T-helper 2 cell treated with Interferon-gamma antibody and Interleukin-4, amounts not matched to agents 5 μg/mL and 100 μg/mL, for 36 hours (primary cell): Measurements from ENCODE around the gene KRT6C.

Experiments used
- DNase-seq: peaks from one replicate; pipeline ENCODE4 v3.0.0; 2021; ENCODE audit warnings: low spot score
- H3K27ac Mint-ChIP-seq: one replicate; pipeline ENCODE4 v1.8.0; 2021; ENCODE audit warnings: mild to moderate bottlenecking, mixed read lengths
- H3K27me3 Mint-ChIP-seq: one replicate; pipeline ENCODE4 v1.8.0; 2021; ENCODE audit warnings: low read depth, mixed read lengths
- H3K36me3 Mint-ChIP-seq: one replicate; pipeline ENCODE4 v1.8.0; 2021; ENCODE audit warnings: low read depth, mixed read lengths
- H3K4me1 Mint-ChIP-seq: one replicate; pipeline ENCODE4 v1.8.0; 2021; ENCODE audit warnings: low read depth, mixed read lengths
- H3K4me3 Mint-ChIP-seq: one replicate; pipeline ENCODE4 v1.8.0; 2022; ENCODE audit warnings: mild to moderate bottlenecking, moderate library complexity, mixed read lengths
- H3K9me3 Mint-ChIP-seq: one replicate; pipeline ENCODE4 v1.8.0; 2021; ENCODE audit warnings: mixed read lengths

KRT6C gene

DNA sequence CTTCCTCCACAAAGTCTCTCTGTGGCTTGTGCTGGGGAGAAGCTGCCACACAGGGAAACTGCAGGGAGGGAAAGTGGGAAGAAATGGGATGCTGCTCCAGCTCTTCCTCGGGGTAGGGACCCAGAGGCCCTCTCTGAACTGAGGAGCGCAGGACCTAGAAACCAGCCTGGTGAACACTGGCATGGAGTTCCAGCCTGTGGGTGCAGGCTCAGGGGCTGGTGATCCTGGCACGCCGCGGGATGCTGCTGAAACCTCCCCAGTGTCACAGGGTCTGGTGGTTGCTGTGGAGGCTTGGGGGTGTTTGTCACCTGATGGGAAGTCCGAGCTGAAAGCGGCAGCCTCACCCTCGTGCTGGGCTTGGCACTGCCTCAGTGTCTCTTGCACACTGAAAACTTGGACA lies 34.2 kb downstream of the KRT6C start:
- no peak overlapping the region for H3K27ac Mint-ChIP-seq
- no peak overlapping the region for H3K4me3 Mint-ChIP-seq
- no peak for DNase-seq
- H3K36me3 Mint-ChIP-seq, result no peaks in the 10 kb centered on the region
- H3K27me3 Mint-ChIP-seq, result peaks cover 9% of the 10 kb centered on the region
- H3K9me3 Mint-ChIP-seq, result no peaks in the 10 kb centered on the region
- H3K4me1 Mint-ChIP-seq, result no peaks in the 10 kb centered on the region

DNA sequence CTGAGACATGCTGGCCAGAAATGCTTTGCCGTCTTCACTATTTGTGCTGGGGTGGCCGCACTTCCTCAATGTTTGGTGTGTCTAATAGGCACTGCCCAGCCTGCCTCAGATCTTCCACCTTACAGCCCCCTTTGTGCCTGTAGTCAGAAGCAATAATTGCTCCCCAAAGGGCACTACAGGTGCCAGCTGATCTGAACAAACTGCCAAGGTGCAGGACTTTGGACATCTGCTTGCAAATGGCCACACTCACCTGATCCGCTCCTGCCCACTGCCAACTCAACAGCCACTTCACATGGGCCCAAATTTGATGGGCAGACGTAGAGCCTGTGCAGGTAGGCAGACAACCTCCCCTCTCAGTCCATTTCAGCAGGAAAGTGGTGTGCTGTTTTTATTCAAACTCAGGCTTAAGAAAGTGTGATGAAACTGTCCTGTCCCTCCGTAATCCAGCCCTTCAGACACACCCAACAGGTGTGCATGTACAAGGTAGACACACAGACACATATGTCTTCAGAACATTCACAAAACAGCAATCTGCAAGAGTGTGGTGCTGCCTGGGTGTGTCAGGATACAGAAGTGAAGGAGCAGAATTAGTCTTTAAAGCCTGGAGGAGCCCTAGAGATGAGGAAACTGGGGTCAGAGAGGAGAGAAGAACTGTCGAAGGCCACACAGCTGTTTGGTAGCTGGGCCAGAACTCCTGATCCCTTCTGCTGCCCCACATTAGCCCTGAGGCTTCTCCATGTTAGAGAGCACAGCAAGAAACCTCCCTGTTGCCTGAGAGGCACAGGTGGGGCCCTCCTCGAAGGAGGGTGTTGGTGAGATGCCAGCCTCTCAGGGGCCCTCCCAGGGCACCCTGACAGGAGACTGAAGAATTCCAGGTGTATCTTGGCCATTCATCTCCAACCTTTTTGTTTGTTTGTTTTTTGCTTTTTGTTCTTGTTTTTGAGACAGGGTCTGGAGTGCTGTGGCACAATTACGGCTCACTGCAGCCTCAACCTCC lies 35.0 kb downstream of the KRT6C start:
- H3K36me3 Mint-ChIP-seq, result no peaks in the 10 kb centered on the region
- DNase-seq, result no peak
- no peak overlapping the region for H3K27ac Mint-ChIP-seq
- H3K27me3 Mint-ChIP-seq, result peaks cover 9% of the 10 kb centered on the region
- no peaks in the 10 kb centered on the region for H3K4me1 Mint-ChIP-seq
- no peak overlapping the region for H3K4me3 Mint-ChIP-seq
- no peaks in the 10 kb centered on the region for H3K9me3 Mint-ChIP-seq

DNA sequence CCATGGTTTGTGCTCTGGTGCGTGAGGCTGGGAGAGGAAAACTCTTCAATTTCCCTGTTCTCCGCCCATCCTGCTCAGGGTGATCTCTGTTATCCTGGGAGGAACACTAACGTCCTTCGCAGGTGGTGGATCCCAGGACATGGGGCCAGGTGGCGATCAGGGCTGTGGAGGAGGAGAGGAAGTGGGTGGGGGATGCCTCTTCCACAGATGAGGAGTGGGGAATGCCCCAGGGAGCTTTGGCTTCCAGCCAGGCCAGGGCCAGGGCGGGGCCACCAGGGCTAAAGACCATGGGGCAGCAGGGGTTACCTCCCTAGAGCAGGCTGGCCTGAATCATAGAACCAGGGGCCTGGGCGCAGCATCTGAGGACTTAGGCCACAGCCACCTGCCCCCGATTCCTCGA lies 36.1 kb downstream of the KRT6C start:
- H3K4me1 Mint-ChIP-seq, result no peaks in the 10 kb centered on the region
- no peak overlapping the region for H3K4me3 Mint-ChIP-seq
- no peaks in the 10 kb centered on the region for H3K9me3 Mint-ChIP-seq
- no peak overlapping the region for H3K27ac Mint-ChIP-seq
- H3K36me3 Mint-ChIP-seq, result no peaks in the 10 kb centered on the region
- DNase-seq, result no peak
- peaks cover 7% of the 10 kb centered on the region for H3K27me3 Mint-ChIP-seq

DNA sequence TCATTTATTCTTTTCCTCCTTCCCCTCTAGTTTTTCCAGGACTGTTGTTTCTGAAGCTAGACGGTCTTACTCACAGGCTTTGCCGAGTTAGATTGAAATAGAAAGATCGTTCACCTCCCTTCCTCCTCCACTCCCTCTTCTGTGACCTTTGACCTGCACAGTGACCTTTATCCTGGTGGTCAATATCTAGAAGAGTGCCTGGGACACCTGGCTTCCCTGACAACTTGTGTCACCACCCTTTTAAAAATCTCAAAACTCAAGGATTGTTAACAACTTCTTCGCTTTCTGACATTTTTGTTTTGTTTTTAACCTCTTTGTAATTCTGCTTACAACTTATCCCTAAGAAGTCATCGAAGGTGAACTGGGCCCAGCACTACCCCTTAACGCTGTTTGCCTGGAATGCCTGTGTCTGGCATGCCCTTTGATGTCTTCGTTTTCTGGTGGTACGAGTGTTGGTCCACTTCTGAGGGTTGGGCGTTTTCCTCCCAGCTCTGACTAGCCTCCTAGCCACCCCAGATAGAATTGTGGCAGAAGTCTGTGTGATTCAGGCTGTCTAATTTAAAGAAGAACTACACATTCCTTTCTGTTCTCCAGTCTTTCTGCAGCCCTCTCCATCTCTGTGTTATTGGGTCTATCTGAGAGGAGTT lies 36.7 kb downstream of the KRT6C start:
- Mint-ChIP-seq H3K4me3 (no peak overlapping the region), H3K4me1 (no peaks in the 10 kb centered on the region), H3K9me3 (no peaks in the 10 kb centered on the region), H3K27ac (no peak overlapping the region), H3K27me3 (peaks cover 3% of the 10 kb centered on the region), H3K36me3 (no peaks in the 10 kb centered on the region)
- no peak for DNase-seq

DNA sequence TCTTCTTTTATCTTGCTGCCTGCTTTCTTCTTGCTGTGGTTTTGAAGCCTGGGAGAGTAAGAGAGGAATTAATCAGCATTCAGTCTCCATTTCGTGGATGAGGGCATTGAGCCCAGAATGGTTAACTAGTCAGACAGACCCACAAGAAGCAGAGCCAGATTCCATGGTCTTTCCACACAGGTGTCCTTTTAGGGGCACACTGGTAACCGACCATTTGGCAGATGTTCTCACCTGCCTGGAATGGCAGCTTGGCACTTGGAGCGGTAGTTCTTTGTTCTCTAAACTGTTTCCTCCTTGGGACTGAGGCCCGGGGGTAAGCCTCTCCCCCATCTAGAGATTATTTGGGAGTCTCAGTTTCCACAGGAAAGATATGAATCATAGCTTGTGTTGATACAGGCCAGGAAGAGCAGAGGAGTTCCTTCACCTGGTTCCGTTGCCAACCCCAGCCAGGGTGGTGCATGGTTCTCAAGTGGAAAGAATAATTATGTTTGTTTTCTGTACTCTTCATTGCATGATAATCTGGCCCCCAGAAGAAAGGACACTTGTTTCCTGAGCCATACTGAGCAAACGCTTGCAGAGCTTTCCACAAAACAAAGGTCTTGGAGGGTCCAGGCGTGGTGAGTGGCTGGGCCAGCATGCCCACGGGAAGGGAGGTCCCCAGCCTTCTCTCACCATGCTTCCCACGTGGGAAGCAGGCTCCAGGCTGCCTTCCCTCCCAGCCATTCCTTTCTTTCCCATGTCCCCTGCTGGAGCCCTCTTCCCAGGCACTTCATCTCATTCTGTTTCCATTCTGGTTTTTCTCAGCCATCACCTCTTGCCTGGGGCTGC lies 37.4 kb downstream of the KRT6C start:
- no peaks in the 10 kb centered on the region for H3K4me1 Mint-ChIP-seq
- no peak for DNase-seq
- H3K36me3 Mint-ChIP-seq, result no peaks in the 10 kb centered on the region
- peaks cover 1% of the 10 kb centered on the region for H3K27me3 Mint-ChIP-seq
- H3K9me3 Mint-ChIP-seq, result no peaks in the 10 kb centered on the region
- H3K27ac Mint-ChIP-seq, result no peak overlapping the region
- H3K4me3 Mint-ChIP-seq, result no peak overlapping the region

DNA sequence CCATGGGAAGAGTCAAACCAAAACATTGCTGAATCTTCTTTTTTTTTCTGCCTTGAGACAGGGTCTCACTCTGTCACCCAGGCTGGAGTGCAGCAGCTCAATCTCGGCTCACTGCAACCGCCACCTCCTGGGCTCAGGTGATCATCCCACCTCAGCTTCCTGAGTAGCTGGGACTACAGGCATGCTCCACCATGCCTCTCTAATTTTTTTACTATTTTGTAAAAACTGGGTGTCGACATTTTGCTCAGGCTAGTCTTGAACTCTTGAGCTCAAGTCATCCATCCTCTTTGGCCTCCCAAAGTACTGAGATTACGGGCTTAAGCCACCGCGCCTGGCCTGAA lies 38.0 kb downstream of the KRT6C start:
- H3K4me3 Mint-ChIP-seq, result no peak overlapping the region
- no peak for DNase-seq
- H3K36me3 Mint-ChIP-seq, result no peaks in the 10 kb centered on the region
- H3K27me3 Mint-ChIP-seq, result no peaks in the 10 kb centered on the region
- H3K9me3 Mint-ChIP-seq, result no peaks in the 10 kb centered on the region
- H3K4me1 Mint-ChIP-seq, result no peaks in the 10 kb centered on the region
- no peak overlapping the region for H3K27ac Mint-ChIP-seq

DNA sequence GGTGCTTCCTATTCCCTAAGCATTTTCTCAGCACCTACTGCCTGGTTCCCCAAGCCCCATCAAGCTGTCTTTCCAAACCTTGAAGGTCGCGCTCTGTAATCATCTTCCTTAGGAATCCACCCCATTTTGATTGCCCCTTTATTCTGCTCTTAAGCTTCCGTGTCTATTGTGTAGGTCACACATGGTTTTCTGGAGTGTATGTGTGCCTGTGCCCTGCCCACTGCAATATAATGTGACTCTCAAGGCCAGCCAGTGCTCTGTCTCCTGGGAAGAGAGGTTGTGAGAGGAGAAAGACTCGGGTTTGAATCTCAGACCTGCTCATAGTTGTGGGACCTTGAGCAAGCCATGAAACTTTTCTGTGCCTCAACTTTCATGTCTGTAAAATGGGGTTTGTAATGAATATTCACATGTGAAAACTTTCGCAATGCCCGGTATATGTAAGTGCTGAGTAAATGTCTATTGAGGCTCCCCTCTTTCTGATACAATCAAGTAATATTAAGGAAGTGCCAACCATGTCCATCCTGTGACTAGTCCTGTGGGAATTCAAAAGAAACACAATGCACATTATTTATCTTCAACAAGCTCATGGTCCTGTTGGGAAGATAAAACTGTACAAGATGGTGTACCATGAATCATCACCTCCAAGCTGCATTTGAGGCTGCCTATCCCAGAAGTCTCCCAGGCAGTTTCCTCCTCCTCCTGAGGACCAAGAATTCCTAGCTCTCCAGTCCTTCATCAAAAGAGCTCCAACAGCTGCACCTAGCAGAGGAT lies 38.7 kb downstream of the KRT6C start:
- no peaks in the 10 kb centered on the region for H3K36me3 Mint-ChIP-seq
- no peak overlapping the region for H3K27ac Mint-ChIP-seq
- H3K4me1 Mint-ChIP-seq, result no peaks in the 10 kb centered on the region
- no peak for DNase-seq
- H3K4me3 Mint-ChIP-seq, result no peak overlapping the region
- H3K9me3 Mint-ChIP-seq, result no peaks in the 10 kb centered on the region
- no peaks in the 10 kb centered on the region for H3K27me3 Mint-ChIP-seq

DNA sequence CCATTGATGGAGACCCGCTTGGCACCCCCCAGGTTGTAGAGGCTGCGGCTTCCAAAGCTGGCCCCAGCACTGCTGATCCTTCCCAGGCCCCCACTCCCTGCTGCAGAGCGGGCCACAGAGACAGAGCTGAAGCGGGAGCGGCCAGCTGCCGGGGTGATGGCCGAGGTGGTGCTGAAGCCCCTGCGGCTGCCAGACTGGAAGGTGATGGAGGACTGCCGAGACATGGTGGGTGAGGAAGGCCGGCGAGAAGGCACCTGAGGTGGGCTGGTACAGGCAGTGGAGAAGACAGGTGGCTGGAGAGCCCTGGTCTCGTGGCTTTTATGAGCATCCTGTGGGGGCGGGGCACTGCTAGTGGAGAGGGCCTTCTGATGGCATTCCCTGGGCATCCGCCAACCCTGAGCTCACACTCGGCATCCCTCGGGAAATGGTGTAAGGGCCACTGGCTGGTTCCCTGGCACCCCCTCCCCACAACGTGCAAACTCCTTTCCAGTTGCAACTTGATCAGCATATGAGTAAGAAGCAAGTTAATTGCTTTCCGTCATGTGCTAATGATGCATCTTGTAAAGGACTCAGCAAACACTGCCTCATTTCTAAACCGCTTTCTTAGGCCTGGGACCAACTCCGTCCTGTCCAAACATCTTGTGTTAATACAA lies 39.4 kb downstream of the KRT6C start, which contains the start of gene KRT75:
TSS of gene KRT75 (minus strand) at position 291 of the 653 bp plus-strand sequence. CDS start at position 224, 67 bp downstream.
- no peak within 1 kb of the TSS for H3K4me3 Mint-ChIP-seq
- H3K4me1 Mint-ChIP-seq, result no peaks in the 10 kb centered on the region
- no peaks in the 10 kb centered on the region for H3K9me3 Mint-ChIP-seq
- no peaks in the 10 kb centered on the region for H3K36me3 Mint-ChIP-seq
- no peaks in the 10 kb centered on the region for H3K27me3 Mint-ChIP-seq
- no peak for DNase-seq
- H3K27ac Mint-ChIP-seq, result no peak within 1 kb of the TSS

DNA sequence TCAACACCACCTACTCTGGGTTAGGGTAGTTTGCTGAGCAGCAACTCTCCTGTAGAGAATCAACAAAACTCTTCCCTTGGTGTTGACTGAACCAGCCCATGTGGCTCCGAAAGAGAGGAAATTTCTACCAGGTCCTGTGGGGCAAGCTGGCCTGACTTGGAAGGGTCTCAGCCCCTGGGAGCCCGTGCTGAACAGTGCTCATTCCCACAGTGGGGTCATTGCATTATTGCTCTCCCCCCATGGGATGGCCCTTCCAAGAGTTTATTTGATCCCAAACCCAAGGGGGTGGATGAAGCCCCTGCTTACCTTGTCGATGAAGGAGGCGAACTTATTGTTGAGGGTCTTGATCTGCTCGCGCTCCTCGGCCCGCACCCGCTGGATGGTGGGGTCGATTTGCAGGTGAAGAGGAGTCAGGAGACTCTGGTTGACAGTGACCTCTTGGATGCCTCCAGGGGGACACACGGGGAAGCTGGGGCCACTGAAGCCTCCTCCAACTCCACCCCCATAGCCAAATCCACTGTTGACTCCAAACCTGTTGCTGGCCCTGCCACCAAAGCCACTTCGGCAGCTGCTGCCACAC lies 40.0 kb downstream of the KRT6C start:
- H3K27ac Mint-ChIP-seq, result no peak overlapping the region
- H3K4me1 Mint-ChIP-seq, result no peaks in the 10 kb centered on the region
- no peaks in the 10 kb centered on the region for H3K9me3 Mint-ChIP-seq
- H3K27me3 Mint-ChIP-seq, result peaks cover 5% of the 10 kb centered on the region
- no peaks in the 10 kb centered on the region for H3K36me3 Mint-ChIP-seq
- no peak overlapping the region for H3K4me3 Mint-ChIP-seq
- DNase-seq, result no peak

DNA sequence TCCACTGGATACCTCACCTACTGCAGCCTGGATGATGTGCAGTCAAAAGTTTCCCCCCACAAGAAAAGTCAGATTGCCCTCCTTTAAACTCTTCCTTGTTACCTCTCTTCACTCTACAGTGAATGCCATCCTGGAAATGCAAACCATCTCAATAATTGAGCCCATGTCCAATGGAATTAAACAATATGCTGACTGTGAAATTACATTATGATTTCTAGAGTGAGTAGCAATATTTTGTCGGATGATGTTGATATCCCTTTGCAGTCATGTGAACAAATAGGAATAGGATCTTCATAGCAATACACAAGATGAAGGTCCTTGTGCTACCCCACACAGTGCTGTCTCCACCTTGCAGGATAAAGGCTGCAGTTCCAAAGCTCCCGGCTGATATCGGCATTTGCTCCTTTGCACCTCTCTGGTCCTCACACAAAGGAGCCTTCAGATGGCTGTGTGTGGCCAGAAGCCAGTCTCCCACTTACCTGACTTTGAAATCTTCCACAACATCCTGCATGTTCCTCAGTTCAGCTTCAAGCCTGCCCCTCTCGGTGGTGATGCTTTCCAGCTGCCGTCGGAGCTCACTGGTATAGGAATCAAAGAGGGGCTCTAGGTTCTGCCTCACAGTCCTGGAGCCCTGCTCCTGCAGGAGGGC lies 40.9 kb downstream of the KRT6C start:
- DNase-seq, result no peak
- no peaks in the 10 kb centered on the region for H3K4me1 Mint-ChIP-seq
- H3K27me3 Mint-ChIP-seq, result peaks cover 7% of the 10 kb centered on the region
- no peak overlapping the region for H3K4me3 Mint-ChIP-seq
- H3K36me3 Mint-ChIP-seq, result no peaks in the 10 kb centered on the region
- no peak overlapping the region for H3K27ac Mint-ChIP-seq
- no peaks in the 10 kb centered on the region for H3K9me3 Mint-ChIP-seq

DNA sequence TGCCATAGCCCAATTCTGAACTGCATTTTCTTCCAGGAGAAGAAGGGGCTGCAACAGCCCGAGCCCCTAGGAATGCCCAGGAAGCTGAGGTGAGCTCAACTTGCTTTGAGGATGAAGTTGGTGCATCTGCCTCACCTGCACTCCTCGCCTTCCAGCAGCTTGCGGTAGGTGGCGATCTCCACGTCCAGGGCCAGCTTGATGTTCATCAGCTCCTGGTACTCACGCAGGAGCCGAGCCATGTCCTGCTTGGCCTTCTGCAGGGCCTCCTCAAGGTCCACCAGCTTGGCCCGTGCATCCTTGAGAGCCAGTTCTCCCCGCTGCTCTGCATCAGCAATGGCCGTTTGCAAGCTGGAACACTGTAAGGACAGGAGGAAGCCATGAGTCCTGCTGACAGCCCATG lies 45.5 kb downstream of the KRT6C start:
- Mint-ChIP-seq H3K27ac (no peak overlapping the region), H3K4me1 (no peaks in the 10 kb centered on the region), H3K4me3 (no peak overlapping the region), H3K36me3 (no peaks in the 10 kb centered on the region), H3K9me3 (no peaks in the 10 kb centered on the region), H3K27me3 (peaks cover 7% of the 10 kb centered on the region)
- DNase-seq, result no peak

DNA sequence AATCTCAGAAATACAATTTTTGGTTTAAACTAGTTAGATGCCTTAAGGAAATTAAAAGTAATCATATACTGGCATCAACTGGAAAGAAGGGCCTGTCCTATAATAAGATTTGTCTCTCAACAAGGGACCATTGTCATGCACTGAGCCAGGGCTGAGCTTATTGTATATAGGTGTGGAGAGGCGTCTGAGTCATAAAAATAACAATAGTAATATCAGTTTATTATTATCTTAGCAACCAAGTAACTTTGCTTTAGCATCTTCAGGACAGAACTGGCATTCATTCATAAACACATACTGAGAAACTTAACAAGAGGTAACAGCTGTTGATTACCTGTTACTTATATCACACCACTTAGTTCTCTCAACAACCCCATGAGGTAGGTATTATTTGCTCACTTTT lies 46.5 kb downstream of the KRT6C start:
- H3K4me3 Mint-ChIP-seq, result no peak overlapping the region
- H3K27me3 Mint-ChIP-seq, result peaks cover 7% of the 10 kb centered on the region
- no peaks in the 10 kb centered on the region for H3K36me3 Mint-ChIP-seq
- H3K9me3 Mint-ChIP-seq, result no peaks in the 10 kb centered on the region
- no peaks in the 10 kb centered on the region for H3K4me1 Mint-ChIP-seq
- H3K27ac Mint-ChIP-seq, result no peak overlapping the region
- DNase-seq, result no peak
